C4-2B (cell line): ENCODE results near the gene LRP1-AS.

Experiments
- H3K27ac ChIP-seq: fragments of 450-650 bp; 2 replicates; pipeline ENCODE4 v1.5.1; 2017
- CTCF ChIP-seq: fragments of 450-650 bp; conservative IDR thresholded peaks from 2 replicates; pipeline ENCODE4 v1.5.1; 2017; ENCODE audit warnings: mild to moderate bottlenecking
- ZFX ChIP-seq: fragments of 450-650 bp; IDR thresholded peaks from 2 replicates; pipeline ENCODE4 v1.6.1; 2017

Gene LRP1-AS

GRCh38 chr12:57183939-57184725 lies 36.7 kb upstream of the LRP1-AS start:
- no peak overlapping the region for H3K27ac ChIP-seq
- TF ChIP-seq ZFX (no peak), CTCF (no peak)

- TF ChIP-seq ZFX (no peak), CTCF (peak; percentile 94)
Observed at GRCh38 chr12:57182918-57183575, 35.6 kb upstream of the LRP1-AS start.

GRCh38 chr12:57181561-57182155 lies 34.2 kb upstream of the LRP1-AS start:
- TF ChIP-seq CTCF: no peak
- TF ChIP-seq ZFX: no peak
- H3K27ac ChIP-seq: no peak overlapping the region

More at GRCh38 chr12:57182918-57183575, 35.6 kb upstream of the LRP1-AS start:
- H3K27ac ChIP-seq: no peak overlapping the region

- H3K27ac ChIP-seq: no peak overlapping the region
- no peak for TF ChIP-seq ZFX
- no peak for TF ChIP-seq CTCF
Observed at GRCh38 chr12:57181072-57181471, 33.7 kb upstream of the LRP1-AS start.

- TF ChIP-seq CTCF (no peak), ZFX (no peak)
- no peak overlapping the region for H3K27ac ChIP-seq
Observed at GRCh38 chr12:57180321-57180989, 33.0 kb upstream of the LRP1-AS start.

- no peak overlapping the region for H3K27ac ChIP-seq
- TF ChIP-seq ZFX (no peak), CTCF (no peak)
Observed at GRCh38 chr12:57179331-57180086, 32.1 kb upstream of the LRP1-AS start.
